NCI-H1105 (cell line): ENCODE results near the gene TMEM269.

Experiments used
- DNase-seq: peaks from one replicate; lab custom pipeline; 2025; lab: John Stamatoyannopoulos, UW

Gene TMEM269

GRCh38 chr1:42848823-42849537 lies 64.2 kb downstream of the TMEM269 start:
- DNase-seq = no peak

GRCh38 chr1:42849944-42850343 lies 65.2 kb downstream of the TMEM269 start:
- no peak for DNase-seq
